Measurements from ENCODE around the gene ANGPTL2.

The ANGPTL2 gene

DNA sequence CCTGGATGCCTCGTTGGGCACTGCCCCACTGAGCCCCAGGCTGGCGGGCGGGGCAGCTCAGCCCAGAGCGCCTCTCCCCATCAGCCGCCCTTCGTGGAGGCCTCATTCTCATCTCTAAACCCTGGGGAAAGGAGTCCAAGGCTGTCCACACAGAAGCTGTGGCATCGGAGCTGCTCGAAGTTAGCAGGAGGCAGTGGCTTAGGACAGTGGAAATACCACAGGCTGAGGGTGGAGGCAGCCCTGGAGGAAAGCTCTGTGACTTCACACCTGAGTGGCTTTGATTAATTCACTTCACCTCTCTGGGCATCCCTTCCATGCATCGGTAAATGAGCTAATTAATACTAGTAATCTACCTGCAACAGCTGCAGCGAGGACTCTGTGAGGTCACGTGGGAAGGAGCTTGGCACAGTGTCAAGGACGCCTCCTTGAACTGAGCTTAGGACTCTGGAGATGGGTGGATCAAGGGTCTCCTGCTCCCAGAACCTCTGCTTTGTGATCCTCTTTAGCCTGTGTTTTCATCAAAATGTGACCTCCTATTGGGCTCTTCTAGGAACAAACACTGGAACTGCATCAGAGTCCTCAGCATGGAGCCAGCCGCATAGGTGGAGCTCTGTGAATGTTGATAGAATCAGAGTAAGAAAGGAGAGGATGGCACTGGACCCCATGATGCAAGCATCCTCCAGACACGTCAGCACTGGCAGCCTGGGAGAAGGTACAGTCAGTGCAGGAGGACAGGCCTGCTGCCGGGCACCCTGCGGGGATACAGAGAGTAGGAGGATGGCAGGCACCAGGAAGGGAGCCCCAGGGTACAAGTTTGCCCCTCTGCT is 842 bp upstream of the ANGPTL2 start:
- Histone ChIP-seq H4K20me1 (peaks cover 0 to 26% (median 0%) of the 10 kb centered on the region in 11 experiments; a peak in 4 of 22 replicates), H3K4me1 (peaks cover 20 to 72% (median 71%) of the 10 kb centered on the region in 10 experiments), H3K4me3 (peak overlapping the region in 8 of 10 experiments; percentile 12 to 69 (median 65); a peak in 10 of 20 replicates), H3K27me3 (peaks cover 0 to 61% (median 0%) of the 10 kb centered on the region in 11 experiments; a peak in 6 of 22 replicates), H3K36me3 (0 out of 22 replicates have a peak, but pooled peaks cover 0 to 8% (median 0%) of the 10 kb centered on the region in 11 experiments), H3K27ac (peak overlapping the region in 8 of 11 experiments; percentile 63 to 84 (median 73); a peak in 15 of 22 replicates), H3K4me2 (peak overlapping the region; percentile 81 to 100 (median 95)), H3K9me3 (replicated peaks in 1 of 11) (no peaks in the 10 kb centered on the region), H3K9ac (peak overlapping the region in 9 of 11 experiments; percentile 54 to 87 (median 77); a peak in 15 of 22 replicates)
- no peak for TF ChIP-seq Cebpa-rat (IDR thresholded peaks at IDR 0.05)

DNA sequence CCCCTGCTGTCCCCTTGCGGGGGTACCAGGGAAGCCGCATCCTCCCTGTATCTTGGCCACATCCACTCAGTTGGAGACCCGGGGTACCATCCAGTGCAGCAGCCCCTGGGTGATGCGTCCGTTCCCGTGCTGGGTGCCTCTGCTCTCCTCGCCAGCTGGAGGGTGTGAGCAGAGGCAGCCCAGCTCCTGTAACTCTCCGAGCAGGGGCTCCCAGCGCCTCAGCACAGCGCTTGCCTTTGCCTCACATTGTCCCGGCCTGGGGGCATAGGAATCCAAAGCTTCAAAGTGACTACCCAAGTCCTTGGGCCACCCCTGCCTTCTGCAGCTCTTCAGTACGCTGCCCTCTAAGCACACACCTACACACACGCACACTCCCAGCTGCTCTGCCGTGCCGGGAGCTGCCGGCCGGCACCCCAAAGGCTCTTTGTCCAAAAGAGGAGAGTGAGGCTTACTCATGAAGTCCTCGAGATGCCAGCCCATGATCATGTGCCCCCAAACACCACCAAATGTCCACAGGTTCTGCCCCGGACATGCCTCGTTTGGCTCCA is 733 bp downstream of the ANGPTL2 start:
- peaks cover 0 to 56% (median 0%) of the 10 kb centered on the region in 11 experiments; a peak in 6 of 22 replicates for H3K27me3 ChIP-seq
- peak overlapping the region; percentile 81 to 100 (median 95); a peak in 21 of 22 replicates for H3K4me2 ChIP-seq
- 0 out of 22 replicates have a peak, but pooled peaks cover 0 to 10% (median 0%) of the 10 kb centered on the region in 11 experiments for H3K36me3 ChIP-seq
- H3K9me3 ChIP-seq (replicated peaks in 1 of 11), result no peaks in the 10 kb centered on the region
- H3K27ac ChIP-seq, result peak overlapping the region in 9 of 11 experiments; percentile 34 to 84 (median 73); a peak in 15 of 22 replicates
- H4K20me1 ChIP-seq, result peaks cover 0 to 26% (median 0%) of the 10 kb centered on the region in 11 experiments; a peak in 4 of 22 replicates
- H3K9ac ChIP-seq, result peak overlapping the region in 9 of 11 experiments; percentile 54 to 87 (median 77); a peak in 18 of 22 replicates
- no peak for TF ChIP-seq Cebpa-rat (IDR thresholded peaks at IDR 0.05)
- peaks cover 29 to 88% (median 86%) of the 10 kb centered on the region in 10 experiments for H3K4me1 ChIP-seq
- peak overlapping the region in 8 of 10 experiments; percentile 50 to 69 (median 65); a peak in 16 of 20 replicates for H3K4me3 ChIP-seq

DNA sequence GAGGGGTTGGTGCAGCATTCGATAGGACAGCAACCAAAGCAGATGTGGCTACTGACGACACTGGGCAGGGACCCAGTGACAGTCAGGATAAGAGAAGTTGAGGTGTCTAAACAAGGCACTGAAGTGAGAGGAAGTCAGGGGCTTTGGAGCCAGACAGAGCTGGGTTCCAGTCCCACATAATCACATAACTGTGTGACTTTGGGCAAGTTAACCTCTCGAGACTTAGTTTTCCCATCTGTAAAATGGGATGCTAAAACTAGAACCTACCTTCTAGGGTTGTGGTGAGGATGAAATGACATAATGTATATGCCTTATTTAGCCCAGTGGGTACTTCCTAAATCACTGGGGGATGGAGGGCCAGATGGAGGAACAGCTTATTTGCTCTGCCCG is 3.1 kb downstream of the ANGPTL2 start:
- Histone ChIP-seq H3K4me2 (peak overlapping the region in 9 of 11 experiments; percentile 90 to 100 (median 98); a peak in 17 of 22 replicates), H3K4me1 (peaks cover 40 to 93% (median 89%) of the 10 kb centered on the region in 10 experiments), H3K27ac (peak overlapping the region in 1 of 11 experiments; percentile 16; a peak in 1 of 22 replicates), H4K20me1 (peaks cover 0 to 26% (median 0%) of the 10 kb centered on the region in 11 experiments; a peak in 4 of 22 replicates), H3K9ac (no peak overlapping the region), H3K27me3 (peaks cover 0 to 42% (median 0%) of the 10 kb centered on the region in 11 experiments; a peak in 6 of 22 replicates), H3K36me3 (0 out of 22 replicates have a peak, but pooled peaks cover 0 to 10% (median 0%) of the 10 kb centered on the region in 11 experiments), H3K9me3 (replicated peaks in 1 of 11) (no peaks in the 10 kb centered on the region), H3K4me3 (no peak overlapping the region)
- no peak for TF ChIP-seq Cebpa-rat (IDR thresholded peaks at IDR 0.05)

DNA sequence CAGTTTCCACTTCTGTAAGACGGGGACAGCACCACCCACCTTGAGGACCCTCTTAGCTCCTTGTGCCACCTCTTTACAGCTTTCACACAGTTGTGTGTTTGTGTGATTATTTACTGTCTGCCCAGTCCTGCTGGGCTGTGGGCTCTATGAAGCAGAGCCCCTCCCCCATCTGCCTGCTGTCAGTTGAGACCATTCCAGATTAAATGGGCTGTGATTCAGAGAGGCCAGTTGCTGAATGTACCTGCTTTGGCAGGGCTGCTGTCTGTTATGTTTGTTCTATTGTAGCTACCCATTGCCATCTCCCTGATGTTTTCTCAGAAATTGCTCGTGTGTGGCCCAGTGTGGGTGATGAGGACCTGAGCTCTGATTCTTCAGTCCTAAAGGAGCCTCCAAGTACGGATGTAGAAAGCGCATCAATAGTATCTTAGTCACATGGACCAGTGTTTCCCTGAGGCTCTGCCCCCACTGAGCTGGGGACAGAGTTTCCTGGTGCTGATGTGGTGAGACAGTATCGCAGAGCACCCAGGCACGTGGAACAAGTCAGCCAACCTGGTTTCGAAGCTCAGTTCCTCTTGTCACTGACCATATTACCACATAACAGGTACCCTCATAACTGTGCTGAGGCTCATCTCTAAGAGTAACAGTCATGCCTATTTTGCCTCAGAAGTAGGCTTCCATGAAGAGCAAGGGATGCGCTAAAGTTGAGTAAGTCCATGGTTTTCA is 3.7 kb downstream of the ANGPTL2 start:
- Histone ChIP-seq H3K4me1 (peaks cover 40 to 87% (median 84%) of the 10 kb centered on the region in 10 experiments), H4K20me1 (peaks cover 0 to 20% (median 0%) of the 10 kb centered on the region in 11 experiments; a peak in 4 of 22 replicates), H3K4me2 (peak overlapping the region in 9 of 11 experiments; percentile 90 to 100 (median 98); a peak in 16 of 22 replicates), H3K27ac (peak overlapping the region in 2 of 11 experiments; percentile 11 to 16; a peak in 3 of 22 replicates), H3K4me3 (no peak overlapping the region), H3K9ac (no peak overlapping the region), H3K36me3 (peaks cover 0 to 10% (median 0%) of the 10 kb centered on the region in 11 experiments; a peak in 1 of 22 replicates), H3K27me3 (peaks cover 0 to 37% (median 0%) of the 10 kb centered on the region in 11 experiments; a peak in 6 of 22 replicates), H3K9me3 (replicated peaks in 1 of 11) (no peaks in the 10 kb centered on the region)
- no peak for TF ChIP-seq Cebpa-rat (IDR thresholded peaks at IDR 0.05)

DNA sequence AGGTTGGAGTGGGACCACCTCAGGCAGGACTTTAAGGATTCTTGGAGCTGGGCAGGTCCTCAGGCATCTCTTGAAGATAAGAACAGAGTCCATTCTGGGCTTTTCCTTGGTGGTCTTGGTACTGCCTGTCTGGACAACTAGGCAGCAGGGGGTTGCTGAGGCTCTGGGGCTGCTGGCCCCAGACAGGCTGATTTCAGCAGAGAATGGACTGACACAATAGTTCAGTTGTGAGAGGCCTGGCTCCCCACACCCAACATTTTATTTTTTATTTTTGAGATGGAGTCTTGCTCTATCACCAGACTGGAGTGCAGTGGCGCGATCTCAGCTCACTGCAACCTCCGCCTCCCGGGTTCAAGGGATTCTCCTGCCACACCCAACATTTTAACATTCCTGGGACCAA is 4.6 kb downstream of the ANGPTL2 start:
- peaks cover 0 to 12% (median 0%) of the 10 kb centered on the region in 11 experiments; a peak in 4 of 22 replicates for H4K20me1 ChIP-seq
- no peak for TF ChIP-seq Cebpa-rat (IDR thresholded peaks at IDR 0.05)
- H3K4me3 ChIP-seq, result no peak overlapping the region
- H3K4me2 ChIP-seq, result peak overlapping the region in 10 of 11 experiments; percentile 54 to 99 (median 90); a peak in 20 of 22 replicates
- no peaks in the 10 kb centered on the region for H3K9me3 ChIP-seq (replicated peaks in 1 of 11)
- peak overlapping the region in 6 of 11 experiments; percentile 72 to 79 (median 78); a peak in 9 of 22 replicates for H3K27ac ChIP-seq
- peaks cover 0 to 27% (median 0%) of the 10 kb centered on the region in 11 experiments; a peak in 6 of 22 replicates for H3K27me3 ChIP-seq
- peaks cover 32 to 78% (median 74%) of the 10 kb centered on the region in 10 experiments for H3K4me1 ChIP-seq
- peaks cover 0 to 10% (median 0%) of the 10 kb centered on the region in 11 experiments; a peak in 1 of 22 replicates for H3K36me3 ChIP-seq
- H3K9ac ChIP-seq, result peak overlapping the region in 3 of 11 experiments; percentile 54 to 64 (median 57); a peak in 2 of 22 replicates

DNA sequence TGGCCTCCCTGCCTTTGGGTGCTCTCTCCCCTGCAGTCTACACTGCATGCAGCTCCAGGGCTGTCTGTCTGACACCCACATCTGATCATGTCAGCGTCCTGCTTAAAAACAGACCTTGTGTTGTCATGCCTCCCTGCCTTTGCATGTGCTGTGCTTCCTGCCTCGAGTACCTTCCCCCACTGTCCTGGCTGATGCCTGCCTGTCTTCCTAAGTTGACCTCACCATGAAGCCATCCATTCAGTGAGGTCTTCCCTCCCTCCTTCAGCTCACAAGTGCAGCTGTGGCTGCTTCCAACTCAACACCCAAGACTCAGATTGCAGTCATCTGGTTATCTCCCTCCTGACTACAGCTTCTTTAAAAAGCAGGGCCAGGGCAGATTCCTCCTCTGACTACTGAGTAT is 5.5 kb downstream of the ANGPTL2 start:
- peak overlapping the region in 7 of 11 experiments; percentile 38 to 64 (median 50); a peak in 8 of 22 replicates for H3K9ac ChIP-seq
- H3K4me1 ChIP-seq, result peaks cover 24 to 69% (median 66%) of the 10 kb centered on the region in 10 experiments
- peaks cover 0 to 14% (median 0%) of the 10 kb centered on the region in 11 experiments; a peak in 4 of 22 replicates for H4K20me1 ChIP-seq
- H3K36me3 ChIP-seq, result peaks cover 0 to 10% (median 0%) of the 10 kb centered on the region in 11 experiments; a peak in 2 of 22 replicates
- no peak overlapping the region for H3K4me3 ChIP-seq
- peaks cover 0 to 20% (median 0%) of the 10 kb centered on the region in 11 experiments; a peak in 6 of 22 replicates for H3K27me3 ChIP-seq
- no peaks in the 10 kb centered on the region for H3K9me3 ChIP-seq (replicated peaks in 1 of 11)
- no peak for TF ChIP-seq Cebpa-rat (IDR thresholded peaks at IDR 0.05)
- peak overlapping the region; percentile 54 to 99 (median 89) for H3K4me2 ChIP-seq
- H3K27ac ChIP-seq, result peak overlapping the region in 9 of 11 experiments; percentile 62 to 79 (median 77); a peak in 18 of 22 replicates

DNA sequence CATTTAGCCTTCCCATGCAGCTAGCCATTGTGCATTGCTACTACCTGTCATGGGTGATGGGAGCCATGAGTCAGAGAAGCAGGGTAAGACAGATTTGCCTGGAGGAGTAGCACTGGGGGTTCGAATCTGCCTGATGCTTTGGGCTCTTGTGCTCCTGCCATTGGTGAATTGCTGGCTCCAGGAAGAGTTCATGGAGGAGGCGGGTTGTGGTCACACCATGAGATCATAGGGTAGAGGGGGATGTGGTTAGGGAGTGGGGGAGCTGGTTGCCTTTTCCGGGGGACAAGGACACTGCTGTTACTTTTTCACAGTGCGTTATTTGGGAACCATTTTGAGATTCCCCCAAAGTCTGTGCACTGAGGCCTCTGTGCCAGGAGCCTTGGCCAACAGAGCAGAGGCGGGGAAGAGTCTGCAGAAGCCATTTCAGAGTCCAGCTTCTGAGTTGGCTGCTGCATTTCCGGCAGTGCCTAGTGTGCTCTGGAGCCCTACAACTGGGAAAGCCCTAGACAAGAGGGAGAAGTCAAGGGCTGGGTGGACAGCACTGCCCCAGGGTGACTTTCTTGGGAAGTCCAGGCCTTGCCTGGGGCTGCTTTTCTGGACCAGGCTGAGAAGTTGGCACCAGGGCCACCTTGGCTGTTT is 6.2 kb downstream of the ANGPTL2 start:
- no peak for TF ChIP-seq Cebpa-rat (IDR thresholded peaks at IDR 0.05)
- Histone ChIP-seq H3K27ac (peak overlapping the region in 9 of 11 experiments; percentile 62 to 79 (median 77); a peak in 18 of 22 replicates), H3K9me3 (replicated peaks in 1 of 11) (no peaks in the 10 kb centered on the region), H4K20me1 (peaks cover 0 to 16% (median 0%) of the 10 kb centered on the region in 11 experiments; a peak in 3 of 22 replicates), H3K4me3 (peak overlapping the region in 5 of 10 experiments; percentile 3 to 18 (median 5); a peak in 3 of 20 replicates), H3K36me3 (peaks cover 0 to 10% (median 0%) of the 10 kb centered on the region in 11 experiments; a peak in 2 of 22 replicates), H3K27me3 (peaks cover 0 to 12% (median 0%) of the 10 kb centered on the region in 11 experiments; a peak in 4 of 22 replicates), H3K4me2 (peak overlapping the region; percentile 54 to 99 (median 89)), H3K4me1 (peaks cover 19 to 62% (median 59%) of the 10 kb centered on the region in 10 experiments), H3K9ac (peak overlapping the region in 8 of 11 experiments; percentile 38 to 64 (median 48); a peak in 12 of 22 replicates)

Data from BLaER1 treated with 17β-estradiol and CSF1 and Interleukin-3, amounts not matched to agents 10 nM and 100 nM (cell line).